ENCODE results near the gene SGMS1. TPM values are rescaled to one million over a fixed set of nuclear protein-coding genes. Genes with fewer than 3 reads are reported as not detected.

The SGMS1 gene
- total RNA-seq, 5 donors from 2014 or later (not counting 1 experiment from before 2014, with no cell fraction given): 28.4 to 39.7 (median 32.6) TPM

GRCh38 chr10:50629495-50630122 is 5.9 kb upstream of the SGMS1 start:
- Mint-ChIP-seq H3K36me3 (peaks cover 11% of the 10 kb centered on the region), H3K27ac (no peak overlapping the region), H3K9me3 (no peaks in the 10 kb centered on the region), H3K4me3 (no peak overlapping the region), H3K27me3 (no peaks in the 10 kb centered on the region), H3K4me1 (peaks cover 12 to 15% (median 13%) of the 10 kb centered on the region in 3 donors)
- no peaks in the 10 kb centered on the region for H3K27me3 ChIP-seq (replicated peaks in 1 of 2; ENCODE audit: control insufficient read depth in 2 of 2, extremely low read depth in 1 of 2, insufficient read depth in 2 of 2, low read length in 1 of 2)
- ATAC-seq (replicated peaks in 1 of 4) (no peak), DNase-seq (no peak)
- WGBS (ENCODE audit: insufficient coverage): 20% methylated on average over 1 of the region's 3 CpGs
- no peaks in the 10 kb centered on the region for H3K36me3 ChIP-seq (ENCODE audit: control insufficient read depth in 2 of 2, extremely low read depth in 1 of 2, insufficient read depth in 1 of 2, low read length in 1 of 2)
- H3K27ac ChIP-seq (ENCODE audit: low read length): no peak overlapping the region
- H3K9me3 ChIP-seq: no peaks in the 10 kb centered on the region
- peaks cover 10% of the 10 kb centered on the region in 2 experiments for H3K4me1 ChIP-seq (ENCODE audit: control insufficient read depth in 1 of 2, extremely low read depth in 1 of 2, insufficient read depth in 2 of 2, low read length in 2 of 2)
- no peak overlapping the region for H3K4me3 ChIP-seq (ENCODE audit: control insufficient read depth in 1 of 2, extremely low read depth in 1 of 2, low read length in 1 of 2)
- CTCF ChIA-PET: no interaction called here
- POLR2A ChIA-PET: no interaction called here

- DNase-seq (no peak), ATAC-seq (replicated peaks in 1 of 4) (no peak)
- H3K4me1 ChIP-seq (ENCODE audit: control insufficient read depth in 1 of 2, extremely low read depth in 1 of 2, insufficient read depth in 2 of 2, low read length in 2 of 2): peaks cover 7 to 13% of the 10 kb centered on the region in 2 experiments
- 100% methylated on average over 4 of the region's 4 CpGs for WGBS (ENCODE audit: insufficient coverage)
- no peaks in the 10 kb centered on the region for H3K9me3 Mint-ChIP-seq
- POLR2A ChIA-PET: no interaction called here
- no peak overlapping the region for H3K27ac Mint-ChIP-seq
- no peaks in the 10 kb centered on the region for H3K9me3 ChIP-seq
- H3K27me3 Mint-ChIP-seq: no peaks in the 10 kb centered on the region
- peaks cover 11% of the 10 kb centered on the region for H3K36me3 Mint-ChIP-seq
- no peak overlapping the region for H3K4me3 ChIP-seq (ENCODE audit: control insufficient read depth in 1 of 2, extremely low read depth in 1 of 2, low read length in 1 of 2)
- H3K36me3 ChIP-seq (ENCODE audit: control insufficient read depth in 2 of 2, extremely low read depth in 1 of 2, insufficient read depth in 1 of 2, low read length in 1 of 2): no peaks in the 10 kb centered on the region
- CTCF ChIA-PET: interaction anchor here in 1 of 2 donors (1.1 kb wide), 1 partner anchor 75 kb away, joined by 3 read pairs; no protein-coding TSS in a partner anchor
- H3K4me3 Mint-ChIP-seq: no peak overlapping the region
- H3K27me3 ChIP-seq (replicated peaks in 1 of 2; ENCODE audit: control insufficient read depth in 2 of 2, extremely low read depth in 1 of 2, insufficient read depth in 2 of 2, low read length in 1 of 2): no peaks in the 10 kb centered on the region
- H3K27ac ChIP-seq (ENCODE audit: low read length): no peak overlapping the region
- H3K4me1 Mint-ChIP-seq: peaks cover 7 to 8% (median 8%) of the 10 kb centered on the region in 3 donors
These were observed 4.1 kb upstream of the SGMS1 start for GRCh38 chr10:50627896-50628295.

DNA sequence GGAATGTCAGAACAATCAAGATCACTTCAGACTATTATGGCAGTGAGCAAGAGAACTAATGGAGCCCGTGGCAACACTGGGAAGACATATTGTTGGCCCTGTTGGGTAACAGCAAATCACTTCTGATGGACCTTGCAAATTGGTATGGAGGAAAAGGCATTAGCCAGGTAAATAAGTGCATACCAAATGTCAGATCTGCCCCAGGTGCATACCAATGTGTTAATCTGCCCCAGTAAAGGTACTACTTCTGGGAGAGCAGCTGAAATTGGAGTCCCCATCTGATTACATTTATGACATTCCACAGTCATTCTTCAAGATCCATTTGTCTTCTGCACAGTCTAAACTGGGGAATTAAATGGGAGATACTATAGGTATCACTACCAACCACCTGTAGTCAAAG is 3.7 kb upstream of the SGMS1 start:
- H3K36me3 Mint-ChIP-seq: peaks cover 11% of the 10 kb centered on the region
- H3K27me3 Mint-ChIP-seq: no peaks in the 10 kb centered on the region
- no peak overlapping the region for H3K27ac Mint-ChIP-seq
- no peak overlapping the region for H3K4me3 Mint-ChIP-seq
- WGBS (ENCODE audit: insufficient coverage): 86% methylated on average over 1 of the region's 1 CpG
- ChIA-PET CTCF (interaction anchor here in 1 of 2 donors (1.1 kb wide), 1 partner anchor 74 kb away, joined by 3 read pairs; no protein-coding TSS in a partner anchor), POLR2A (no interaction called here)
- no peaks in the 10 kb centered on the region for H3K9me3 Mint-ChIP-seq
- Histone ChIP-seq H3K27me3 (replicated peaks in 1 of 2; ENCODE audit: control insufficient read depth in 2 of 2, extremely low read depth in 1 of 2, insufficient read depth in 2 of 2, low read length in 1 of 2) (no peaks in the 10 kb centered on the region), H3K4me3 (ENCODE audit: control insufficient read depth in 1 of 2, extremely low read depth in 1 of 2, low read length in 1 of 2) (no peak overlapping the region), H3K4me1 (ENCODE audit: control insufficient read depth in 1 of 2, extremely low read depth in 1 of 2, insufficient read depth in 2 of 2, low read length in 2 of 2) (peaks cover 7 to 13% of the 10 kb centered on the region in 2 experiments), H3K36me3 (ENCODE audit: control insufficient read depth in 2 of 2, extremely low read depth in 1 of 2, insufficient read depth in 1 of 2, low read length in 1 of 2) (no peaks in the 10 kb centered on the region), H3K27ac (ENCODE audit: low read length) (no peak overlapping the region), H3K9me3 (no peaks in the 10 kb centered on the region)
- ATAC-seq (replicated peaks in 1 of 4): no peak
- DNase-seq: no peak
- peaks cover 8 to 10% (median 8%) of the 10 kb centered on the region in 3 donors for H3K4me1 Mint-ChIP-seq

GRCh38 chr10:50625649-50626132 is 1.9 kb upstream of the SGMS1 start:
- H3K27ac Mint-ChIP-seq: peak overlapping the region; percentile 95
- Histone ChIP-seq H3K4me3 (ENCODE audit: control insufficient read depth in 1 of 2, extremely low read depth in 1 of 2, low read length in 1 of 2) (peak overlapping the region; percentile 90 to 93), H3K4me1 (ENCODE audit: control insufficient read depth in 1 of 2, extremely low read depth in 1 of 2, insufficient read depth in 2 of 2, low read length in 2 of 2) (peaks cover 19 to 24% of the 10 kb centered on the region in 2 experiments), H3K36me3 (ENCODE audit: control insufficient read depth in 2 of 2, extremely low read depth in 1 of 2, insufficient read depth in 1 of 2, low read length in 1 of 2) (no peaks in the 10 kb centered on the region), H3K27me3 (replicated peaks in 1 of 2; ENCODE audit: control insufficient read depth in 2 of 2, extremely low read depth in 1 of 2, insufficient read depth in 2 of 2, low read length in 1 of 2) (no peaks in the 10 kb centered on the region), H3K9me3 (no peaks in the 10 kb centered on the region), H3K27ac (ENCODE audit: low read length) (peak overlapping the region; percentile 91)
- ATAC-seq (replicated peaks in 1 of 4): no peak
- H3K4me3 Mint-ChIP-seq: peak overlapping the region; percentile 90 to 99 (median 93)
- H3K9me3 Mint-ChIP-seq: no peaks in the 10 kb centered on the region
- H3K27me3 Mint-ChIP-seq: no peaks in the 10 kb centered on the region
- peak in 1 of 35 experiments; percentile 26 for DNase-seq
- CTCF ChIA-PET: interaction anchor here in 1 of 2 donors (1.1 kb wide), 1 partner anchor 69 kb away, joined by 3 read pairs; no protein-coding TSS in a partner anchor
- WGBS (ENCODE audit: insufficient coverage): 30% methylated on average over 6 of the region's 6 CpGs
- H3K36me3 Mint-ChIP-seq: peaks cover 5% of the 10 kb centered on the region
- peaks cover 18 to 27% (median 20%) of the 10 kb centered on the region in 3 donors for H3K4me1 Mint-ChIP-seq
- POLR2A ChIA-PET: no interaction called here

GRCh38 chr10:50624866-50625501 is 1.2 kb upstream of the SGMS1 start:
- ATAC-seq (replicated peaks in 1 of 4) (peak; percentile 22 to 40 (median 34)), DNase-seq (peak; percentile 32 to 80 (median 53))
- ChIA-PET CTCF (interaction anchor here (0.9 to 1.7 kb wide), 5 partner anchors 12 to 112 kb away, joined by 3 to 5 read pairs (median 3); no protein-coding TSS in a partner anchor), POLR2A (interaction anchor here in 1 of 2 donors (0.6 kb wide), 1 partner anchor 18 kb away, joined by 4 read pairs; no protein-coding TSS in a partner anchor)
- H3K9me3 ChIP-seq: no peaks in the 10 kb centered on the region
- H3K4me1 ChIP-seq (ENCODE audit: control insufficient read depth in 1 of 2, extremely low read depth in 1 of 2, insufficient read depth in 2 of 2, low read length in 2 of 2): peaks cover 26 to 28% of the 10 kb centered on the region in 2 experiments
- H3K27ac ChIP-seq (ENCODE audit: low read length): peak overlapping the region; percentile 99
- H3K27ac Mint-ChIP-seq: peak overlapping the region; percentile 95
- WGBS (ENCODE audit: insufficient coverage): under 1% methylated on average over 56 of the region's 58 CpGs
- no peaks in the 10 kb centered on the region for H3K27me3 Mint-ChIP-seq
- H3K36me3 Mint-ChIP-seq: peaks cover 3% of the 10 kb centered on the region
- no peaks in the 10 kb centered on the region for H3K36me3 ChIP-seq (ENCODE audit: control insufficient read depth in 2 of 2, extremely low read depth in 1 of 2, insufficient read depth in 1 of 2, low read length in 1 of 2)
- peak overlapping the region; percentile 90 to 93 for H3K4me3 ChIP-seq (ENCODE audit: control insufficient read depth in 1 of 2, extremely low read depth in 1 of 2, low read length in 1 of 2)
- peak overlapping the region; percentile 90 to 99 (median 93) for H3K4me3 Mint-ChIP-seq
- H3K27me3 ChIP-seq (replicated peaks in 1 of 2; ENCODE audit: control insufficient read depth in 2 of 2, extremely low read depth in 1 of 2, insufficient read depth in 2 of 2, low read length in 1 of 2): no peaks in the 10 kb centered on the region
- H3K4me1 Mint-ChIP-seq: peaks cover 25 to 34% (median 27%) of the 10 kb centered on the region in 3 donors
- no peaks in the 10 kb centered on the region for H3K9me3 Mint-ChIP-seq

DNA sequence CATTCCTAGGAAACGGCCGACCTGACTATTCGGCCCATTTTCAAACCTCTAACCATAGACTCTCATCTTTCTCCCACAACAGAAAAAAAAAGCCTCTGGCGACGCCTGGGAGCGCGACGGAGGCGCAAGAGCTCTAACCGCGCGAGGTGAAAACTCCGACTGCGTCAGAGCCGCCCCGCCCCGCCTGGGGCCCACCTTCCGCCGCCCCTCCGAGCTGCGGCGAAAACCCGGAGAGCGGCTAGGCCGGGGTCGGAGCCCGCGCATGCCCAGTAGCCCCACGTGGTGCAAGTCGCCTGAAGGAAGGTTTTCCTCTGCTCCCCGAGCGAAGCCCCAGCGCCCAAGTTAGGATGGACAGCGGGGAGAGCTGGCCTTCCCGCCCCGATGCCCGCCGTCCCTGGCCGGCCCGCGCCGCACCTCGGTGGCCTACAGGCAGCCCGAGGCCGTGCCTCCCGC is 683 bp upstream of the SGMS1 start:
- CTCF ChIA-PET: interaction anchor here (0.9 to 1.7 kb wide), 5 partner anchors 13 to 112 kb away, joined by 3 to 5 read pairs (median 3); no protein-coding TSS in a partner anchor
- under 1% methylated on average over 46 of the region's 46 CpGs for WGBS (ENCODE audit: insufficient coverage)
- ATAC-seq (replicated peaks in 1 of 4): peak; percentile 70 to 75 (median 72)

More for the DNA sequence above, 683 bp upstream of the SGMS1 start:
- Mint-ChIP-seq H3K9me3 (no peaks in the 10 kb centered on the region), H3K4me1 (peaks cover 31 to 40% (median 32%) of the 10 kb centered on the region in 3 donors), H3K4me3 (peak overlapping the region; percentile 92 to 99 (median 99)), H3K27ac (peak overlapping the region; percentile 96 to 97), H3K27me3 (no peaks in the 10 kb centered on the region), H3K36me3 (no peaks in the 10 kb centered on the region)
- Histone ChIP-seq H3K4me1 (ENCODE audit: control insufficient read depth in 1 of 2, extremely low read depth in 1 of 2, insufficient read depth in 2 of 2, low read length in 2 of 2) (peaks cover 32 to 33% of the 10 kb centered on the region in 2 experiments), H3K27ac (ENCODE audit: low read length) (peak overlapping the region; percentile 99), H3K36me3 (ENCODE audit: control insufficient read depth in 2 of 2, extremely low read depth in 1 of 2, insufficient read depth in 1 of 2, low read length in 1 of 2) (no peaks in the 10 kb centered on the region), H3K9me3 (no peaks in the 10 kb centered on the region), H3K4me3 (ENCODE audit: control insufficient read depth in 1 of 2, extremely low read depth in 1 of 2, low read length in 1 of 2) (peak overlapping the region; percentile 90 to 93), H3K27me3 (replicated peaks in 1 of 2; ENCODE audit: control insufficient read depth in 2 of 2, extremely low read depth in 1 of 2, insufficient read depth in 2 of 2, low read length in 1 of 2) (no peaks in the 10 kb centered on the region)
- POLR2A ChIA-PET: interaction anchor here in 1 of 2 donors (0.6 kb wide), 1 partner anchor 19 kb away, joined by 4 read pairs; no protein-coding TSS in a partner anchor
- DNase-seq: peak; percentile 87 to 98 (median 93)
